Measurements from ENCODE around the gene LARGE1.

The LARGE1 gene

DNA sequence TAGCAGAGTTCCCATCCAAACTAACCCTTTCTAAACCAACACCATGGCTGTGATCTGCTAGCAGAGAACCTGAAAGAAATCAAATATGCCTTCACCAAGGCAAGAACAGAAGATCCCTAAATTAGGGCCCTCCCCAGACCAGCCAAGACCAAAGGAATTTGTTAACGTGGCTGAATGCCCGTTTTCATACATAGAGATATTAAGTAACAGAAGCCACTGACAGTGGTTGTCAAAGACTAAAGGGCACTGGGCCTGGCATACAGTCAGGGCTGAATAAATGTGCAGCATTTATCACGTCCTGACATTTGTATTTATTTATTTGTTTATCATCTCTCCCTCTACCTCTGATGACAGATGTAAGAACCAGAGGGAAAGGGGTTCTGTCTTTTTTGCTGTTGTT is 271.8 kb downstream of the LARGE1 start:
- DNase-seq: no peak

DNA sequence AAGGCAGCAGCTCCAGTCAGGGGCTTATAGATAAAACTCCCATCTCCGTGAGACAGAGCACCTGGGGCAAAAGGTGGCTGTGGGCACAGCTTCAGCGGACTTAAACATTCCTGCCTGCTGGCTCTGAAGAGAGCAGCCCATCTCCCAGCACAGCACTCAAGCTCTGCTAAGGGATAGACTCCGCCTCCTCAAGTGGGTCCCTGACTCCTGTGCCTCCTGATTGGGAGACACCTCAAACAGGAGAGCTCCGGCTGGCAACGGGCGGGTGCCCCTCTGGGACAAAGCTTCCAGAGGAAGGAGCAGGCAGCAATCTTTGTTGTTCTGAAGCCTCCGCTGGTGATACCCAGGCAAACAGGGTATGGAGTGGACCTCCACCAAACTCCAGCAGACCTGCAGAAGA is 279.4 kb downstream of the LARGE1 start:
- DNase-seq: no peak

DNA sequence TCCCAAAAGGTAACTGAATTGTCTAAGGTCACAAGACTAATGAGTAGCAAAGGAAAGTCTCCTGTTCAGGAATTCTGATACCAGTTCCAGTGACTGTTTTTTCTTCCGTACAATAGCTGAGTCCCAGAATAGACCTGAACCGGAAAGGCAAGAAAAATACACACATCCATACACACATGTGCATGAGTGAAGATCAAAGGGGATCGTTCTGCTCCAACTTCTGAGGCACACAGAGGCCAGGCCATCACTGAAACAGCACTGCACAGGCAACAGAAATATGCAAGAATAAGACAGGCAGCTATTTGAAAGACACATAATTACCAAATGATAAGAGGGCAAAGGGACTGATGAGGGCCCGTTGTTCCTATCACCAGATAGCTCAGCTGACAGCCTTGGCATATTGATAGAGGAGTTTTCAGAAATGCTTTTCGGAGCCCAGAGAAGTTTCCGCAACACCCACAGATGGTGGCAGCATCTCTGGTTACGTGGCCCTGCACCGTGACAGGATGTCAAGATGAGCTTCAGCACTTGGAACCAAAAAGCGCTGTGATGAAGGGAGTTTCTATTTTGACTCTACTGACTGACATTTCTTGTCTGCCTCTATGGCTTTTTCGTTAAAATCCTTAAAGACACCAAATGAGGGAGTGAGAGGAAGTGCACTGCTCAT is 280.6 kb downstream of the LARGE1 start:
- no peak for DNase-seq

DNA sequence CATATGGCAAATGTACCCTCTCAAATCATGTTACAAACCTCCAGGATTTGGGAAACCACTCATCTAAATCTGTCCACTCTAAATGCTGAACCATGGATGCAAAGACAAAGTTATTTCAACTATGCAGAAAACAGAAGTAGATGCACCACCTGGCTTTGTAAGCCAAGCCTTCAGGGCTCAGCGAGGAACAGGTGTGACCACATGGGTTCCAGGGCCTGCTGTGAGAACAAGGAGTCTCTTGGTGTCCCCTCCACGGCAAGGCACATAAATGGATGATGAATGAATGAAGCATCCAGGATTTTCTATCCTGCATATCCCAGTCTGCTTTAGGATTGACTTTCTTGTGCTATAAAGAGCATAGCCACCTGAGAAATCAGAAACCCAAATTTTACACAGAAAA is 284.5 kb downstream of the LARGE1 start:
- no peak for DNase-seq

DNA sequence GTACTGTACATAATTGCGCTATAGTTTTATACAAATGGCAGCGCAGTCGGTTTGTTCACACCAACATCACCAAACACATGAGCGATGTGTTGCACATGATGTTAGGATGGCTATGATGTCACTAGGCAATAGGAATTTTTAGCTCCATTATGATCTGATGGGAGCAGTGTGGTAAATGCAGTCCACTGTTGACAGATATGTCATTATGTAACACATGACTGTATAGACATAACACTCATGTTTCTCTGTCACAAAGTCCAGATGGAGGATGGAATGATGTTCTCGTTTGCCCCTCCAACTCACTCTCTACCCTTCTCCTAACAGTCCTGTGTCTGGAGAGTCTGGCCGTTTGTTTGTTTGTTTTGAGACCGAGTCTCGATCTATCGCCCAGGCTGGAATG is 288.5 kb downstream of the LARGE1 start:
- no peak for DNase-seq

DNA sequence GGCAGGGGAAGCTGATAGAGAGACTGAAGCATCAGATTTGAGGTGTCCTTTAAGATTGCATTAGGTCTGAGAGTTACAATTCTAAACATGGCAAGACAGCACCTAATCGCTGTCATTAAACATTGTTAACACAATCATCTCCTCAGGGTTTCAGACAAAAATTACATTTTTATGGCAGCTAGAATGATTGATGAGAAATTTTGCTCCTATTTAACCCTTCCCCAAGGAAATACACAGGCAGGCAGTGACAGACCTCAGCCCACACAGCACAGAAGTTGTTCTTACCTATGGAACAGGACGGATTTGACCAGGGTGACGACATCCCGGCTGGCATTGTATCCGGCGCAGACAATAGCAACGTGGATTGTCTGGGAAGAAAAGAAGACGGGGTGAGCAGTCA is 294.3 kb downstream of the LARGE1 start:
- DNase-seq: no peak

DNA sequence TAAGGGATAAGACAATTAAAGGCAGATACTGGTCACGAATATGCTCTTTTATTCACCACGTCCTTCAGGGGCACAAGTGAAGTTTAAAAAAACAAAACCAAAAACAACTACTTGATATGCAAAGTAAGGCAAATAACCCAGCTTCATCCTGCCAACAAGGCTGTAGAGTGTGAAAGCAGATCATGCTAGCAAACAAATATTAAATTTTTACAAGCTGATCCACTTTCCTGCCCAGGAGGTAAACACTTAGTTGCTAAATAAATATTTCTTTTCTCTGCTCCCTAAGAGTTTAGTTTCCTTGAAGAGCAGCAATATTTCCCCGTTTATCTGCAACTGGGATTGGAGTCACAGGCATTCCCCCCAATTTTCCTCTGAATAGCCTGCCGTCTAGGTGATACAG is 300.2 kb downstream of the LARGE1 start:
- no peak for DNase-seq

DNA sequence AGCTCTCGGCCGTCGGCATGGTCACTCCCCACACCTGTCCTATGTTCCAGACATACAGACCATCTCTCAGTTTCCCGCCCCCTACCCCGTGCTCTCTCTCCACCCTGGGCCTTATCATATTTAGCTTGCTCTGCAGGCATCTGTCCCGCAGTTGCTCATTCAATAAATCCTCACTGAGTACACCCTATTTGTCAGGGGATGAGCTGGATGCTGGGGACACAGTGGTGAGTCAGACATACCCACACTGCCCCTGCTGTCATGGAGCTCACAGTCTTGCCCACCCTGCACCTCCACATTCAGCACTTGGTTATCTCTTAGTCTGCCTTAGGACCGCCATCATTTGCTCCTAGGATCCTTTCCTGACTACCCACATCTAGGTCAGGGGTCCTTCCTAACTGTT is 313.8 kb downstream of the LARGE1 start:
- DNase-seq: no peak

DNA sequence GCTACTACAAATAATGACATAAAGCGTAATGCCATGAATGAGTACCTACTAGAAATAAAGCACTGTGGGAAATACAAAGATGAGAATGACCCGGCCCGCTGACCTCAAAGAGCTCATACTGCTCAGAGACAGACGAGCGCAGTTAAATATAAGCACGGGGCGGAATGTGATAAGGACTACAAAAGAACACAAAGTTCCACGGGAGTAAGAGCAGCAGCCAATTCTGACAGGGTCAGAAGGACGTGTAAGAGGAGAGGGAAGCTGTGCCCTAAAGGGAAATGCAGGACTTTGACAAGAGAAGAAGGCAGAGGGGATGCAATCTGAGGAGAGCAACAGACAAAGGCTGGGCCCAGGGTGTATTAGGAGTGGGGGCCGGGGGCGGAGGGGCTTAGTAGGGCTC is 314.6 kb downstream of the LARGE1 start:
- DNase-seq: no peak

DNA sequence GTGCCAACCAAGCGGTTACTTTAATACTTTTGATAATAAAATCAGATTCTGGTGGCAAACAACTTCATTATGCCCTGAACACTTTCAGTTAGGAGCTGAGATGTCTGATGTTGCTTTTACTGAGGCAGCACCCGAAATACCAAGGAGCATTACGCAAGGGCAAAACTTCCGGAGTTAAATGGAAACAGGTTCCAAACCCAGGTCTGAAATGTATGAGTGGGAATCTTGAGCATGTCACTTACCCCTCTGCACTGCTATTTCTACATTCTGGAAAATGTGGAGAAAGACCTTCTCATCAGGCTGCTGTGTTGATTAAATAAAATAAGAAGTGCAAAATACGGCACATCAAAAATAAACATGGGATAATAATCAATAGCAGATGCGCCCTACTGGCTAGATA is 315.1 kb downstream of the LARGE1 start:
- no peak for DNase-seq

DNA sequence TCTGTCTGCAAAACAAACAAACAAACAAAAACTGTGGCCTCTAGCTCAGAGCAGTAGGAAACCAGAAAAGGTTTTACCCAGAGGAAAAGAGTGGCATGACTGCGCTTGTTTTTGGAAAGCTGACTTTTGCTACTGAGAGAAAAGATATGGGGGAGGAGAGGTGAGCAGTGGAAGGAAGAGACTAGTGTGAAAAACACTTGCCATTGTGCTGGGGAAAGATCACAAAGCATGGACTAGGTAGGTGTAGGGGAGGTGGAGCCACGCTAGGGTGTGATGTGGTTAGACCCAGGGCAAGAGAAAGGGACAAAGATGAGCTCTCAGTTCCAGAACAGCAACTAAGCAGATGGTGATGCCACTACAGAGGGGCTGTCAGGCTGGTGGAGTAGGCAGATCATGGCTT is 319.2 kb downstream of the LARGE1 start:
- no peak for DNase-seq

DNA sequence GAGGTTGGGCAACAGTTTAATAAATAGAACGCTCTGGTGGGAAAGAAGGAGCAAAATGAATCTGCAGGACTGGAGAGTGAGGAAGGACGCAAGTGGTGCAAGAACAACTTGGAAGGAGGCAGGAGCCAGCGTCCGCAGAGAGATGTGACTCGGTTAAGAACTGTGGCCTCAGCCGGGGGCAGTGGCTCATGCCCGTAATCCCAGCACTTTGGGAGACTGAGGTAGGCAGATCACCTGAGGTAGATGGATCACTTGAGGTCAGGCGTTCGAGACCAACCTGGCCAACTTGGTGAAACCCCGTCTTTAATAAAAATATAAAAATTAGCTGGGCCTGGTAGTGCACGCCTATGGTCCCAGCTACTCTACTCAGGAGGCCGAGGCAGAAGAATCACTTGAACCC is 319.7 kb downstream of the LARGE1 start:
- no peak for DNase-seq

DNA sequence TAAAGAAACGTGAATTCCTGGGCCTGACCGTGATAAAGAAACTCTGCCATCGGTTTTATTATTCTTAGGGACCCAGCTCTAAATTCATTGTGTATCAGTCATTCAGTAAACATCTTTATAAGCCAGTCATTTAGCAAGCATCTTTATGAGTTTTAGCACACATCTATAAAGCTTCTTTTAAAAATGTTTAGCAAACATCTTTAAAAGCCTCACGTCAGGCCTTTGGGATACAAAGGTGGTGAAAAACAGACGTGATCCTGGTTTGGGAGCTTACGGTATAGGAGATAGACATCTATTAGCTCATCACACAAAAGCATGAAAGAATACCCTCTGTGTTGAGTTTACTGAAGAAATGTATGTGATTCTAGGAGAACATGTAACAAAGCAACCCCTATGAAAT is 320.2 kb downstream of the LARGE1 start:
- no peak for DNase-seq

DNA sequence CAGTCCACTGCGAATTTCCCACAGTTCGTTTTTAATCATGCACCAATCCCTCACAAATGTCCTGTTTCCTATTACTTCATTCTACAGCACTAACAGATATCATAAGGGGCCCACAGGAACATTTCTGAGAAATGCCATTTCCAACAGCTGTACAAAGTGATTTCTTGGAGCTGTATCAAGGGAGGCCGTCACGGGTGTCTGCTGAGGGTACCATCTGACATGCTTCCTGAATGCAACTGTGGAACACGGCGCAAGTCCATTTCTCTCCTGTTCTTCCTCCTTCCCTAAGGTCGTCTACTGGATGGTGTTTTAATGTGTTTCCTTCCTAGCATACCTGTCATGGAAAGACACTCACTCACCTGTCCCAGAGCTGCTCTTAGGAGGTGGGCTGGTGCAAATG is 320.7 kb downstream of the LARGE1 start:
- no peak for DNase-seq

DNA sequence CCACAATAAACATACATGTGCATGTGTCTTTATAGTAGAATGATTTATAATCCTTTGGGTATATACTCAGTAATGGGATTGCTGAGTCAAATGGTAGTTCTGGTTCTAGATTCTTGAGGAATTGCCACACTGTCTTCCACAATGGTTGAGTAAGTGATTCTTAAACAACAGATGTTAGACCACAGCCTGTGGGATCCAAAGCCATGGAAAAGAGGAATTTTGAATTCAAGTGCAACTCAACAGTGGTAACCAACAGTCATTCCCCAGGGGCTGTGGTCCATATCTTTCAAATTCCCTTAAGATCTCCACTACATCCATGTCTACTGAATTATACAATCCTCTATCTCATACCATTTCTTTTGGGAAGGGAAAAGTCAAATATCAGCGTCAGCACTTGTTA is 321.5 kb downstream of the LARGE1 start:
- no peak for DNase-seq

DNA sequence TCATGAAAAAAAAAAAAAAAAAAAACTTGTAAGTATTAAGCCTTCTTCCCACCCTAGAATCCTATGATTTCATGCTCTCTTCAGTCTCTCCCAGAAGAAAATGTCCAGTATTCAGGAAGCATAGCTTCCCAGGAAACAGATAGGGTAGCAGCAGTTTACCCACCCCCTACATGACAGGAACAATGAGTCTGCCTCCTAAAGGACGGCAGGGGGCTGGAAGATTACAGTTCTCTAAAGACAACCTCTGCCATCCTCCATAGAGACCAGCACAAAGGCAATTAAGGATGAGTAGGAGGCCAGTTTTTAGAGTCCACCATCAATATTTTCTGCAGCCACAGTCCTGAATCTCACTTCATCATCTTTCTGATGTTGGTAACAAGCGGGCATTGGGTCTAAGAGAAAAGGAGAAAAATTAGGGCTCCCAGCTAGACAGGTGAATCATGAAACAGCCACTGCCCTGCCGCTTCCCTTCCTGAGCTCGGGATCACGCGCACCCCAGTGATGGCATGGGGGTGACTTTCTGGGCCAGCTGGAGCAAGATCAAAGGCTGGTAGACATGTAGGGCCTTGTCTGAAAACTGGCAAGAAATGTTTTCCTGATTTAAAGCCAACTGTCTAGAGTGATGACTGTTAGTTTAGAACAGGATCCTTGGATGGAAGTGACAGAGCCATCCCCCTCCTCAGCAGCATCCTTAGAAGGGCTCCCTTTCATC is 322.8 kb downstream of the LARGE1 start:
- no peak for DNase-seq

DNA sequence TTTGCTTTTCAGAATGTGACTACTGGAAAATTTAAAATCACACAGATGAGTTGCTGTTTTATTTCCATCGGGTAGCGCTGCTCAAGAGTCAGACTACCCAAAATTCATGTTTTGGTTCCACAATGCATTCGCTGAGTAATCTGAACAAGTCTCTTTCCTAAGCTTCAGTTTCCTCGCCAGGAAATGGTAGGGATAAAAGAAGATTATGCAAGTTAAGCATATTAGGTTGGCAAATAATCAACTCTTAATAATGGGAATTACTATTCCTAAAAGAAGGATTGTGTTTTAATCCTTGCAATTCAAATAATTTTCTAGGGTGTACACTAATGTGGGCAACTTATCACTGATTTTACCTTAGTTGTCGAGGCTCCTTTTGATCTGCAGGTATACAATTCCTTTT is 326.5 kb downstream of the LARGE1 start:
- no peak for DNase-seq

DNA sequence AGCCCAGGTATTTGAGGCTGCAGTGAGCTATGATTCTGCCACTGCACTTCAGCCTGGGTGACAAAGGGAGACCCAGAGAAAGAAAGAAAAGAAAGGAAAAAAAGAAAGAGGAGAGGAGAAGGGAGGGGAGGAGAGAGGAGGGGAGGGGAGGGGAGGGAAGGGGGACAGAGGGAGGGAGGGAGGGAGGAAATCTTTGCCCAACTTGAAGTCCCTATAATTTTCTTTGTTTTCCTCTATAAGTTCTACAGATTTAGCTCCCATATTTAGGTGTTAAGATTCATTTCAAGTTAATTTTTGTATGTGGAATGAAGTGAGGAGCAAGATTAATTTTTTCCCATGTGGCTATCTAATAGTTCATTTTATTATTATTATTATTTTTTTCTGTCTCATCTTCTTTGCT is 328.3 kb downstream of the LARGE1 start:
- no peak for DNase-seq

DNA sequence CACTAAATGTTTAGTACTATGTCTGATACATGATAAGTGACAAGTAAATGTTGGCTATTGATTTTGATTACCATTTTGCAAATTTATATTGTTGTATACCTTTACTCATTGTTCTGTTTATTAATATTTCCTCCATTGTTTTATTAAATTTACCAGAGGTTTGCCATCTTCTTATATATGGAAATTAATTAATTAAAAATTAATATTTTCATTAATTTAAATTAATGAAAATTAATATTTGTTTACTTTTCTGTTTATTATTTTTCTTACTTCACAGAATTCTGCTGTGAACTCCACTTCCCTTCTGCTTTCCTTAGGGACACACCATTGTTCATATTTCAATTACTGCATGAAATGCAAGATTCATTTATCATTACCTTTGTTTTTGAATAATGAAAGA is 331.0 kb downstream of the LARGE1 start:
- no peak for DNase-seq

DNA sequence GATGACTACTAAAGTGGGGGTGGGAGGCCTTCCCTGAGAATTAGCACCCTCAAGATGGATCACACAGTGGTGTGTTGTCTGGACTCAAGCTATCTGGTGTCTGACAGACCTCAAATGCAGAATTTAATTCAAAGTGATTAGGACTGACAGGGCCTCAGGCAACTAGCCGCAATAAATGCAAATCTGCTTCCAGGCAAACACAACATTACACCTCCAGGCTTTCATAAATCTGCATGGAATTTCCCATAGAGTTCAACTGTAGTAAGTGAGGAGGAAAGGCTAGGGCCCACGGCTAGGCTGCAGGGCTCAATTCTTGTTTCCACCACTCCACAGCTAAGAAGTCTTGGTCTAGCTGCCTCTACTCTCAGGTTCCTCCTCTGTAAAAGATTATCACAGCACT is 331.4 kb downstream of the LARGE1 start:
- DNase-seq: no peak

DNA sequence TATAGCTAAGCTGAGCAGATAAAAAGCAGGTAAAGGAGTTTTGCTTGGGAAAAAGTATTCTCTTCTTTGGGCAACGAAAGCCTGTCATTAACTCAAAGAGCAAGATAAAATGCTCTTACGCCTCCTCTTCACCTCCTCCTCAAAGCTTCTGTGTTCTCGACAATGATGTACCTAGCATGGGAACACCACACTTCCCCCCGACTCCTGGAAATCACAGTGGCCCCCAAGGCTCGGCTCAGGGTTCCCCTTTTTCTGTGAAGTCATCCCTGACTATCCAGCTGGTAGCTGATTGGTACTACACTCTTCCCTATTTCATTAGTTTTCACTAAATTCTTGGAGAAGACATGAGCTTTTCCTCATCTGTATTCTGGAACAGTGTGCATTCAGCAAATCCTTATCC is 336.1 kb downstream of the LARGE1 start:
- no peak for DNase-seq

DNA sequence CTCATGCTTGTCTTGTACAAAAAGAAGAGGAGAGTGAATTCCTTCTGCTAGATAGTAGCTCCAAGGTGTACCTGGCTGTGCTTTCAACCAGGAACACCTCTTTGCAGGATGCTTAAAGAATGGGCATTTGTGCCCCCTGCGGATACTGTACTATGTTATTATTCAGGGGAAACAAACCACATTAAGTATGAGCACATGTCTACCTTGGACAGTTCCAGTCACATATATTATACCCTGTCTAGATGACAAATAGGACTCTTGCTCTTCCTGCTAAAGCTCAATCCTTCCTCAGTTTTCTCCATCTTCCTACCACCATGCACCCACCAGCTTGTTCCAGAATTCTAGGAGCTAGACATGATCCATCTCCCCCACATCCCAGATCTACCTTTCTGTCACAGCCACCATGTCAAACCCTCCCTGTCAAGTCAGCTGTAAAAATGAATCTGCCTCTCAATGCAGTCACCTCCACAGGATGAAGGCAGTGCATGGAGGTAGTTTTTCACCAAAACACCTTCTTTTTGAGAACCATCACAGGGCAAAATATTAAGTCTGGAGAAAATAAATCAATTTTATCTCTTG is 337.4 kb downstream of the LARGE1 start:
- DNase-seq: no peak

DNA sequence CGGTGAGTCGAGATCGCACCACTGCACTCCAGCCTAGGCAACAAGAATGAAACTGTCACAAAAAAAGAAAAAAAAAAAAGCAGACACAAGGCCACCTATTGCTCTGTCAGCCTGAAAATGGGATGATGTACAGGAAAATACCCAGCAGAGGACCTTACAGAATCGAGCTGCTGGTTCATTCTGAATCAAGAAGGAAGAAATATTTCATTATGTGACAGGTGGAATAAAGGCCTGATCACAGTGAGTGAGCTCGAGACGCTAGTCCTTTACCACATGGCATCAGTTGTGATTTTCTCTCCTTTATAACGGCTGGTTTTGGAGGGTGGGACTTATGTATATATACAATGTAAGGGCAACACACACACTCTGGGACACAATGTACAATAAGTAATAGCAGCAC is 340.0 kb downstream of the LARGE1 start:
- DNase-seq: no peak

DNA sequence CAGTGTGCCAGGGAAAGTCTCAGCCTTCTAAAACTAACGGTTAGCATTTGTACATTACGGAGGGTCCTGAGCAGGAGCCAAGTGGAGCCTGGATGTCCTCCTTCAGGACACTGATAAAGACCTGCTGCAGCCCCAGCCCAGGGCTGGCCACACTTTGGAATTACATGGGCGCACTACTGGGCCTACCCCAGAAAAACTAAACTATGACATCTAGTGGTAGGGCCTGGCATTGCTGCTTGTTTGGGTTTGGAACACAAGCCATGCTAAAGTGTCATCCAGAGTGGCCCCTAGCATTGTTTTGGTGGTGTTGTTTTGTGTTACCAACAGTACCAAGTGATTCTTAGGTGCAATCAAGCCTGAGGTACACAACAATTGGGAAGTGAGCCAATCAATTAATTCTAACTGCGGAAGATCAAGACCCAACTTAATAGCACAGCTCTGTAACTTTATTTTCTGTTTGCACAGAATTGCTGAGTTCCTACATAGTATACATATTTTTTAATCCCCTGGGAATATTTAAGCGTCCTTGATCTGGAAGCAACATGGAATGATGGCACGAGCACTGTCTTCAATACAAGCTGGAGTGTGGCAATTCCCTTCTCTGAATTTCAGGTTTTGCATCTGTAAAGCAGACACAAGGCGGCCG is 340.7 kb downstream of the LARGE1 start:
- DNase-seq: peak; percentile 26

Measured in CD4-positive, alpha-beta T cell treated with Interferon gamma for 1 hour (primary cell).